ENCODE data around the gene DAGLA.

DNA sequence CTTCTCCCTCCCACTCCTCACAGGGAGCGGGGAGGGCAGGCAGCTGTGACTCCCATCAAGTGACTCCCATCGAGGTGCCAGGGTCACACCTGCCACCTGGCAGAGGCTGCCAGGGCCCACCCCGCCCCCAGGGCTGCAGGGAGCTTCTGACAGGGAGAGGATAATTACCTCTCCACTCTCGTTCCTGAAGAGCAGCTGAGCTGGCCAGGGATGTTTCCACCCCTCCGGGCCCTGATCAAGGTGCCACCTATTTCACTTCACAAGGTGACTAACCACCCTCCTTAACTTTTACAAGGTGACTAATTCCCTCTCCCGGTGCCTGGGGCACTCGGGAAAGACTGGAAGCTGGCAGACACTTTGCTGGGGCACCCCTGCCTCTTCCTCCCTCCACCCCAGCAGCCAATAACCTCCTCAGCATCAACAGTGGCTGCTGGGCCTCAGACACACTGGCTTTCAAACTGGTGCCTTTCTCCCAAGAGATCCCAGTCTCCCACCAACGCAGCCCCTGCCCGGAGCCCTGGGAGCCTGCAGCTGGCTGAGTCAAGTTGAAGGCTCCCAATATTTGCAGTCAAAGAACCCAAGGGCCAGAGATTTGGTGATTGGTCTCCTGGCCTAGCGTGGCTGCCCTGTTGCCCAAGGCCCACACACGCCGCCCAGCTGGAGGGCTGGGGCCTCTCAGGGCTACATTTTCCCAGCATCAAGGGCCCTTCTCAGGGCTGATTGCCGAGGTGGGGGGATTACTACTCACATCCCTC is 50.2 kb downstream of the DAGLA start:
- TF ChIP-seq CTCF (conservative IDR thresholded peaks at IDR 0.05) (no peak), EZH2 (IDR thresholded peaks at IDR 0.05; ENCODE audit: low read depth) (no peak)

Data from PC-9 (cell line).